NCI-H748 (cell line): Measurements from ENCODE around the gene RPL39.
"Not testable (repeated sequence)": the region's sequence is repeated elsewhere in the genome, so short reads cannot be mapped to it uniquely, and the experiment has no call there.

Experiments used
- DNase-seq: peaks from one replicate; lab custom pipeline; 2025; ENCODE audit not compliant: unreplicated experiment; lab: John Stamatoyannopoulos, UW

RPL39 gene

GRCh38 chrX:119763836-119764387 lies 27.5 kb downstream of the RPL39 start:
- no peak for DNase-seq

GRCh38 chrX:119763181-119763580 lies 28.2 kb downstream of the RPL39 start:
- no peak for DNase-seq

GRCh38 chrX:119762718-119763117 lies 28.7 kb downstream of the RPL39 start:
- DNase-seq = no peak

- no peak for DNase-seq
Observed at GRCh38 chrX:119760026-119760877, 31.2 kb downstream of the RPL39 start.

- DNase-seq = no peak
Observed at GRCh38 chrX:119759248-119759766, 32.1 kb downstream of the RPL39 start.

DNA sequence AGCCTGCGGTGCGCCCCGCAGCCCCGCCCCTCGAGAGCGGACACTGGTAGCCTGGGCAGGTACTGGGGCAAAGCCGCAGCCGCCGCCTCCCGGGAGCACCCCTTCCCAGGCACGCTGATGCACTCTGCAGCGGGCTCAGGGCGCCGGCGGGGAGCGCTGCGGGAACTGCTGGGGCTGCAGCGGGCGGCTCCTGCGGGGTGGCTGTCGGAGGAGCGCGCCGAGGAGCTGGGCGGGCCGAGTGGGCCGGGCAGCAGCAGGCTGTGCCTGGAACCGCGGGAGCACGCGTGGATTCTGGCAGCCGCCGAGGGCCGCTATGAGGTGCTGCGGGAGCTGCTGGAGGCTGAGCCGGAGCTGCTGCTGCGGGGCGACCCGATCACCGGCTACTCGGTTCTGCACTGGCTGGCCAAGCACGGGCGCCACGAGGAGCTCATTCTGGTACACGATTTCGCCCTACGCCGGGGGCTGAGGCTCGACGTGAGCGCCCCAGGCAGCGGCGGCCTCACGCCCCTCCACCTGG lies 32.6 kb downstream of the RPL39 start:
- no peak for DNase-seq

- peak; percentile 73 for DNase-seq
Observed at GRCh38 chrX:119757979-119758730, 33.3 kb downstream of the RPL39 start, which contains the start of gene SOWAHD. Gene SOWAHD (plus strand): TSS chrX:119758588. CDS start chrX:119758668, 80 bp downstream.

DNA sequence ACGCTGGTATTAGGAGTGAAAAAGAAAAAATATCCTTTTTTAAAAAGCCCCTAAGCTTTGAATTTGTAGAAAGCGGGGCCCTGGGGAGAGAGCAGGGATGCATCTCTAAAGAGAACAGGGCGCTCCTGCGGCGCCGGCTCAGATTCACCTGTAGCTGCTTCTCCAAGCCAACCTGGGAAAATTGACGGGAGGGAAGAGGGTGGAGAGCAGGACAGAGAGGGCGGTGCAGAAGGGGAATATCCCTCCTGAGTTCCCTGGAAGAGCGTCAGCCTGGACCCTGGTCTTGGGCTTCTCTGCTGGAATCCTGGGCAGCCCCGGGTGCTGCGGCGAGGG lies 33.8 kb downstream of the RPL39 start:
- peak; percentile 54 for DNase-seq

- no peak for DNase-seq
Observed at GRCh38 chrX:119756926-119757635, 34.3 kb downstream of the RPL39 start.

GRCh38 chrX:119755981-119756533 lies 35.4 kb downstream of the RPL39 start:
- no peak for DNase-seq

- peak; percentile 77 for DNase-seq
Observed at GRCh38 chrX:119753639-119754257, 37.7 kb downstream of the RPL39 start.

DNA sequence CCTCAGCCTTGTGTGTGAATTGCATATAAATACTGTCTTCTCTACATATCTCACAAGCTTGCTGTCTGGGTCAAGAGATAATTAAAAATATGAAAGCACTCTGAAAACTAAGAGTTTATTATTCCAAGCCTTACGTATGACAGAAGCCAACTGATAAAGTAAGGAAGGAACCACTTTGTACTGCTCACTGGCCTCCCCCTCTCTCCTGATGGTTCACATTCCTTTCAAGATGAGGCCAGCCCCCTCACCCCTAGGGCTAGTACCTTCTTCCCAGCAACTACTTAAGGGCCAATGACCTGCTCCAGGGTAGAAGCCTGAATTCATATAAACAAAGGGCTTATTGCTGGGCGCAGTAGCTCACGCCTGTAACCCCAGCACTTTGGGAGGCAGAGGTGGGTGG lies 38.4 kb downstream of the RPL39 start:
- DNase-seq = no peak

DNA sequence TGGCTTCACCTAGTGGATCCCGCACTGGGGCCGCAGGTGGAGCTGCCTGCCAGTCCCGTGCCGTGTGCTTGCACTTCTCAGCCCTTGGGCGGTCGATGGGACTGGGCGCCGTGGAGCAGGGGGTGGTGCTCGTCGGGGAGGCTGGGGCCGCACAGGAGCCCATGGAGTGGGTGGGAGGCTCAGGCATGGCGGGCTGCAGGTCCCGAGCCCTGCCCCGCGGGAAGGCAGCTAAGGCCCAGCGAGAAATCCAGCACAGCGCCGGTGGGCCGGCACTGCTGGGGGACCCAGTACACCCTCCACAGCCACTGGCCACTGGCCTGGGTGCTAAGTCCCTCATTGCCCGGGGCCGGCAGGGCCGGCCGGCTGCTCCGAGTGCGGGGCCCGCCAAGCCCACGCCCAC lies 40.7 kb downstream of the RPL39 start:
- not testable (repeated sequence) for DNase-seq

GRCh38 chrX:119750131-119750530 lies 41.3 kb downstream of the RPL39 start:
- not testable (repeated sequence) for DNase-seq

DNA sequence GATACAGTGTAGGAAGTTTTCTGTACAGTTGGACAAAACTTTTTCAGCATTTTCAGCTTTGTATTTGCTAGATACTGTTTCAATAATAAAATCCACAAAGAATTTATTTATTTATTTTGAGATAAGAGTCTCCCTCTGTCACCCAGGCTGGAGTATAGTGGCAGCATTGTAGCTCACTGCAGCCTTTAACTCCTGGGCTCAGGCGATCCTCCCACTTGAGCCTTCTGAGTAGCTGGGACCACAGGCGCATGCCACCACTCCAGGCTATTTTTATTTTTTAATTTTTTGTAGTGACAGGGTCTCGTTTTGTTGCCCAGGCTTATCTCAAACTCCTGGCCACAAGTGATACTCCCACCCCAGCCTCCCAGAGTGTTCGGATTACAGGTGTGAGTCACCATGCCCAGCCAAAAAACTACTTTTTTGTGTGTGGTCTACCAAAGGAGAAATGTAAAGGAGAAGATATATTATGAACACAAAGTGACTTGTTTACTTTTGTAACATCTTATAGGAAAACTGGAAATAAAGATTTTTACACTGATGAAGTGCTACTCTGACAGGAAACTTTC lies 46.1 kb downstream of the RPL39 start:
- no peak for DNase-seq

GRCh38 chrX:119738742-119739141 lies 52.7 kb downstream of the RPL39 start:
- no peak for DNase-seq
